HuH-7.5 (cell line): ENCODE data around the gene ICA1L.
"Not testable (repeated sequence)": the region's sequence is repeated elsewhere in the genome, so short reads cannot be mapped to it uniquely, and the experiment has no call there.

Experiments
- DNase-seq: peaks from one replicate; pipeline ENCODE4 v3.0.0; 2011; ENCODE audit warnings: low spot score

The ICA1L gene

DNA sequence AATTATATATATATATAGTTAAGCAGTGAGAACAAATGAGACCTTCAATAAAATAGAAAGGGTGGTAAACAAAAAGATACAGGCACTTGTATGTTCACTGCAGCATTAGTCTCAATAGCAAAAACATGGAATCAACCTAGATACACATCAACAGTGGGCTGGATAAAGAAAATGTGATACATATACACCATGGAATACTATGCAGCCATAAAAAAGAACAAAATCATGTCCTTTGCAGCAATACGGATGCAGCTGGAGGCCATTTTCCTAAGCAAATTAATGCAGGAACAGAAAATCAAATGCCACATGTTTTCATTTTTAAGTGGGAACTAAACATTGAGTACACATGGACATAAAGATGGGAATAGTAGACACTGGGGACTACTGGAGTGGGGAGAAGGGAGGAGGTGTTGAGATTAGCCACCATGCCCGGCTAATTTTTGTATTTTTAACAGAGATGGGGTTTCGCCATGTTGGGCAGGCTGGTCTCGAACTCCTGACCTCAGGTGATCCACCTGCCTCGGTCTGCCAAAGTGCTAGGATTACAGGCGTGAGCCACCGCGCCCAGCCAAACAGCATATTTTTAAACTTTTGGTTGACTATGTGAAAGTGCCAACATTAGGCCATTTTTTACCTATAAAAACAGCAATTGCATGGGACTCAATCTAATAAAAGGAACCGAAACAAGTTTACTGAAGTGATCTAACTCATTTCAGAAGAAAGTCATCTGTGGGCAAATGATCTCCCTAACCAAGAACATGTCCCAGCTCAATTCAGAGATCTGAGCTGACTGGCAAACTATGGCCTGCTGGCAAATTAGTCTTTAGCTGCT, 23.7 kb downstream of the ICA1L start:
- DNase-seq, result no peak

DNA sequence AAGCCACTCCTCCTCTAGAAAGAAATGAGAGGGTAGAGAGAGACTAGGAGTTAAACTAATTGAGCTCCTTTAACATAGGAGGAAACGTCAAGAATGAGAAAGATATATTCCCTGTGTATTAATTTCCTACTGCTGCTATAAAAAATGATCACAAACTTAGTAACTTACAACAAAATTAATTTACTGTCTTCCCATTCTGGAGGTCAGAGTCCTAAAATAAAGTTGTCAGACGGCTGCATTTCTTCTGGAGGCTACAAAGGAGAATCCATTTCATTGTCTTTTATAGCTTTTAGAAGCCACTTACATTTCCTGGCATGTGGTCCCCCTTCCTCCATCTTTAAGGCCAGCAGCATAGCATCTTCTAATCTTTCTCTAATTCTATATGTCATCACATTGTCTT, 26.9 kb downstream of the ICA1L start:
- no peak for DNase-seq

GRCh38 chr2:202842690-202843089, 28.9 kb downstream of the ICA1L start:
- DNase-seq, result no peak

GRCh38 chr2:202841090-202841867, 30.3 kb downstream of the ICA1L start:
- no peak for DNase-seq

DNA sequence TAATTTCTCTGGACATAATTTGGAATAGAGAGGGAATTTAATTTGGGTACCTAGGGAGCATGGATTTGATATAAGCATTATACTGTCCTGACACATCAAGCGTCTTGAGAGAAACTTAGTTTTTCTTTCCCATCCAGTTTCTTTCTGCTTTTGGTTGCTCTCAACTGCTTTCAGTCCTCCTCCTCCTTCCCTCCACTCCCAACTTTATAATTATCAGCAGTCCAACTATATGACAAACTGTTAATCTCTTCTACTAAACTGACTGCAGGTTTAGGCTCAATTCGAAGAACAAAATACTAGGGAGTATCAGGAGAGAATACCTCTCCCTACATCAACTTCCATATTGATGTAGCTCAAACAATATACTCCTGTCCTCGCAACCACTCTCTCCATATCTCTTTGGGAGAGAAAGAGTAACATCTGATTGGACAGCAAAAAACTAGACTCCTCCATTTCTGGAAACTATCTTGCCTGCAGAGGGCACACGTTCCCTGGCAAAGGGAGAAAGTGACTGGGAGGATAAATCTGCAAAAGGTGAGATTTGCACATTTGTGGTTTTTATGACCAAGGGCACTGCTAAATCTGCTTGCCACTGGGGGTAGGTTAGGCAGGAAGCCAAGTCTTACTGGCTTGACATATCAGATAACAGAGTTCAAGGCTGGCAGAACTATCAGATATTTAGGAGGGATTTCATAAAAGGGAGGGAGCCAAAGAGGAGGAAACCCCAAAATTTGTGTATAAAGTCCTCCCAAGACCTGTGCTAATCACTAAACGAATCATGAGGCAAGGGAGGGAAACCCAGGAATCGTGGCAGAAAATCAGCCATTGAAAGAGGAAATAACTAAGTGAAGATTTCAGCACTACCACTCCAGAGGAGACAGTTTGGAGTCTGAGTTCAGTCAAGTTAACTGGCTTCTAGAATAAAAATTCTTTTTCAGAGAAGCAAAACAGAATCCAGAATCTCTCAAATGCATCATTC, 40.0 kb downstream of the ICA1L start:
- peak; percentile 55 for DNase-seq

DNA sequence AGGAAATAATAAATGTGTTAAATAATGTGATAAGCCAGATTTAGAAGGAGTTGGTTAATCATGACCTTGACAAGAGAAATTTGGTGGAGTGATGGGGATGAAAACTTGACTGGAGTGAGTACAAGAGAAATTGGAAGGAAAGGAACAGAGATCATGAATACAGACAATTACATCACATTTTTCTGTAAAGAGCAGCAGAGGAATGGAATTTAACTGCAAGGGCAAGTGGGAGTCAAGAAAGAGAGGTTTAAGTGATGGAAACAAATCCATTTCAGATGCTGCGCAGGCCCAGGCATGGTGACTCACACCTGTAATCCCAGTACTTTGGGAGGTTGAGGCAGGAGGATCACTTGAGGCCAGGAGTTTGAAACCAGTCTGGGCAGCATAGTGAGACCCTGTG, 46.7 kb downstream of the ICA1L start:
- DNase-seq, result no peak

GRCh38 chr2:202822411-202822810, 49.2 kb downstream of the ICA1L start:
- DNase-seq, result no peak

- DNase-seq, result no peak
These were observed 50.1 kb downstream of the ICA1L start for GRCh38 chr2:202821206-202822160.

DNA sequence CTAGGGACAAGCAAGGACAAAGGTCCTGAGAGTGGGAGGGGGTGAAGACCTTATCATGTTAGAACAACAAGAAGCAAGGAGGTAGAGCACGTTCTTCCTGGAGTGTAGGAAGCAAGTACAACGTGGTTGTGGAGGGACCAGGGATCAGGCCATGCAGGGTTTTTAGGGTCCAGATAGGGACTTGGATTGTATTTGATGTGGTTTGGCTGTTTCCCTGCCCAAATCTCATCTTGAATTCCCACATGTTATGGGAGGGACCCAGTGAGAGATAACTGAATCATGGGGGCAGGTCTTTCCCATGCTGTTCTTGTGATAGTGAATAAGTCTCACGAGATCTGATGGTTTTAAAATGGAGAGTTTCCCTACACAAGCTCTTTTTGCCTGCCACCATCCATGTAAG, 53.2 kb downstream of the ICA1L start:
- no peak for DNase-seq

- DNase-seq, result no peak
These were observed 53.8 kb downstream of the ICA1L start for GRCh38 chr2:202817771-202818170.

- DNase-seq, result no peak
These were observed 55.8 kb downstream of the ICA1L start for GRCh38 chr2:202815548-202816360.

- no peak for DNase-seq
These were observed 57.3 kb downstream of the ICA1L start for GRCh38 chr2:202814226-202814625.

- no peak for DNase-seq
These were observed 58.2 kb downstream of the ICA1L start for GRCh38 chr2:202813387-202813786.

DNA sequence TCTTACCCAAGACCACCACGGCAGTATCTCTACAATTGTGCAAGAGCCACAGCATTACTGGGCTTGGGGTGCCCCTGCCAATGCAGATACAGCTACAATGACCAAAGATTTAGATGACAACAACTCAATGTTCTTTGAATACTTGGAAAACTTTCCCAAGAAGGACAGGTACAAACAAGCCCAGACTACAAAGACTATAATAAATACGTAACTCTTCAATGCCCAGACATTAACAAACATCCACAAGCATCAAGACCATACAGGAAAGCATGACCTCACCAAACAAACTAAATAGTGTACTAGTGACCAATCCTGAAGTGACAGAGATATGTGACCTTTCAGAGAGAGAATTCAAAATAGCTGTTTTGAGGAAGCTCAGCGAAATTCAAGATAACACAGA, 62.8 kb downstream of the ICA1L start:
- DNase-seq, result no peak

DNA sequence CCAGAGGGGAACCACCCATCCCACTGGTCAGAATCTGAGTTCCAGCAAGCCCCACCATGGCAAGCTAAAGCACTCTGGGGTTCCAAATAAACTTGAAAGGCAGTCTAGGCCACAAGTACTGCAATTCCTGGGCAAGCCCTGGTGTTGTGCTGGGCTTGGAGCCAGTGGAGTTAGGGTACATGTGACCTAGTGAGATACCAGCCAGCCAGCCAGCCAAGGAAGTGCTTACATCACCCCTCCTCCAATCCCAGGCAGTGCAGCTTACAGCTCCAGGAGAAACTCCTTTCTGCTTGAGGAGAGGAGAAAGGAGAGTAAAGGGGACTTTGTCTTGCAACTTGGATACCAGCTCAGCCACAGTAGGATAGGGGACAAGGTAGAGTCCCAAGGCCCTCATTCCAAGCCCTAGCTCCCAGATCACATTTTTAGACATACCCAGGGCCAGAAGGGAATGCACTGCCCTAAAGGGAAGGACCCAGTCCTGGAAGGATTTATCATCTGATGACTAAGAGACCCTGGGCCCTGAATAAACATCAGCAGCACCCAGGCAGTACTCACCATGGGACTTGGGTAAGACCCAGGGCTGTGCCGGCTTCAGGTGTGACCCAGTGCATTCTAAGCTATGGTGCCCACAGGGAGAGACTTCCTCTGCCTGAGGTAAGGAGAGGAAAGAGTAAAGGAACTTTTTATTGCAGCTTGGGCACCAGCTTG, 64.0 kb downstream of the ICA1L start:
- not testable (repeated sequence) for DNase-seq

DNA sequence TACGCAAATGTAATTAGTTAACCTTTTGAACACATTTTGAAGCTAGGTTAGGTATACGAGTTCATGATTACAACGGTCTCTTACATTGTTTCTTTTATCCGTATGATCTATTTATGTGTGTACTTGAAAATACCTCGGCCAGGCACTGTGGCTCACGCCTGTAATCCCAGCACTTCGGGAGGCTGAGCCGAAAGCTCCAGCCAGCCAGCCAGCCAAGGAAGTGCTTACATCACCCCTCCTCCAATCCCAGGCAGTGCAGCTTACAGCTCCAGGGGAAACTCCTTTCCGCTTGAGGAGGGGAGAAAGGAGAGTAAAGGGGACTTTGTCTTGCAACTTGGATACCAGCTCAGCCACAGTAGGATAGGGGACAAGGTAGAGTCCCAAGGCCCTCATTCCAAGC, 65.7 kb downstream of the ICA1L start:
- not testable (repeated sequence) for DNase-seq

- DNase-seq, result no peak
These were observed 73.6 kb downstream of the ICA1L start for GRCh38 chr2:202797944-202798343.

- DNase-seq, result no peak
These were observed 80.9 kb downstream of the ICA1L start for GRCh38 chr2:202790676-202791075.

GRCh38 chr2:202786842-202787241, 84.7 kb downstream of the ICA1L start:
- no peak for DNase-seq
